Breast epithelium (tissue), 4 donors: ENCODE measurements around the gene ZC3H7B. TPM values are rescaled to one million over a fixed set of nuclear protein-coding genes. Genes with fewer than 3 reads are reported as not detected.

Source experiments
- DNase-seq, 2 donors: peaks; one replicate each; pipeline ENCODE4 v3.0.0-alpha.2; 2019; ENCODE audit warnings: low spot score in 2 of 2
- H3K27ac ChIP-seq, 2 donors: fragments of 200-600 bp; sonication (generic) in 1 of 2; one replicate each; pipeline ENCODE4 v1.5.1; 2016 to 2019; ENCODE audit warnings: mild to moderate bottlenecking in 1 of 2
- H3K27me3 ChIP-seq, 2 donors: fragments of 200-600 bp; sonication (generic) in 1 of 2; one replicate each; pipeline versions ENCODE4 v1.5.1 to v1.6.0; 2017 to 2019; ENCODE audit warnings: control low read depth in 1 of 2, mild to moderate bottlenecking in 1 of 2
- H3K36me3 ChIP-seq: fragments of 200-600 bp; one replicate; pipeline ENCODE4 v1.5.1; 2019
- H3K4me1 ChIP-seq, 2 donors: fragments of 200-600 bp; sonication (generic); one replicate each; pipeline ENCODE4 v1.5.1; 2016 to 2019; ENCODE audit warnings: control low read depth in 1 of 2
- H3K4me3 ChIP-seq, 3 donors: fragments of 200-600 bp; sonication (generic); 1 replicate in 2 of 3; 2 replicates in 1 of 3; pipeline ENCODE4 v1.5.1; 2016 to 2019; ENCODE audit warnings: mild to moderate bottlenecking in 3 of 3, moderate library complexity in 2 of 3
- H3K9me3 ChIP-seq, 2 donors: fragments of 200-600 bp; sonication (generic) in 1 of 2; one replicate each; pipeline ENCODE4 v1.5.1; 2016 to 2019; ENCODE audit warnings: control low read depth in 1 of 2
- CTCF ChIP-seq, 3 donors: fragments of 450-650 bp; IDR thresholded peaks; one replicate each; pipeline ENCODE4 v1.5.1; 2016 to 2017; ENCODE audit warnings: antibody characterized with exemption in 3 of 3, mild to moderate bottlenecking in 3 of 3, moderate library complexity in 3 of 3
- POLR2A ChIP-seq: fragments of 450-650 bp; IDR thresholded peaks from one replicate; pipeline ENCODE4 v1.6.1; 2016; ENCODE audit warnings: antibody characterized with exemption, mild to moderate bottlenecking, moderate library complexity
- POLR2AphosphoS5 ChIP-seq, 3 donors: sonication (generic); formaldehyde crosslinking; IDR thresholded peaks; one replicate each; pipeline ENCODE4 v1.6.1; 2017; ENCODE audit warnings: antibody characterized with exemption in 3 of 3
- intact Hi-C: fragments of 100-400 bp; cut with DNase I; formaldehyde crosslinking; loops from one replicate; pipeline ENCODE4 v1.15.1; 2023; ENCODE audit warnings: low total_unique reads
- total RNA-seq, 3 donors: library from RNA; depleted of rRNA; stranded (reverse); fragments of >200 nt; gene quantifications; one replicate each; pipeline ENCODE4 v1.1.0, GENCODE V29; 2016

Gene ZC3H7B
- total RNA-seq, 3 donors from 2014 or later: 24.0 to 33.1 (median 32.2) TPM

- Histone ChIP-seq H3K4me1 (no peaks in the 10 kb centered on the region), H3K36me3 (peaks cover 15% of the 10 kb centered on the region), H3K27ac (no peak overlapping the region), H3K27me3 (no peaks in the 10 kb centered on the region), H3K4me3 (no peak overlapping the region), H3K9me3 (no peaks in the 10 kb centered on the region)
- intact Hi-C loops: no loop called here
- DNase-seq: no peak
- no peak for TF ChIP-seq POLR2AphosphoS5 (IDR thresholded peaks at IDR 0.05)
- TF ChIP-seq CTCF (IDR thresholded peaks at IDR 0.05): no peak
- TF ChIP-seq POLR2A: no peak
These were observed 54.6 kb downstream of the ZC3H7B start for GRCh38 chr22:41355895-41356294.

- no peaks in the 10 kb centered on the region for H3K27me3 ChIP-seq
- H3K4me1 ChIP-seq: no peaks in the 10 kb centered on the region
- H3K4me3 ChIP-seq: no peak overlapping the region
- H3K36me3 ChIP-seq: peaks cover 15% of the 10 kb centered on the region
- intact Hi-C loops: no loop called here
- TF ChIP-seq POLR2A (no peak), POLR2AphosphoS5 (IDR thresholded peaks at IDR 0.05) (no peak), CTCF (IDR thresholded peaks at IDR 0.05) (no peak)
- no peak overlapping the region for H3K27ac ChIP-seq
- no peak for DNase-seq
- no peaks in the 10 kb centered on the region for H3K9me3 ChIP-seq
These were observed 55.2 kb downstream of the ZC3H7B start for GRCh38 chr22:41356430-41357028.

GRCh38 chr22:41357191-41357590 lies 55.9 kb downstream of the ZC3H7B start:
- DNase-seq: no peak
- Histone ChIP-seq H3K4me3 (no peak overlapping the region), H3K27ac (no peak overlapping the region), H3K36me3 (peaks cover 15% of the 10 kb centered on the region), H3K27me3 (no peaks in the 10 kb centered on the region), H3K9me3 (no peaks in the 10 kb centered on the region), H3K4me1 (no peaks in the 10 kb centered on the region)
- intact Hi-C loops: no loop called here
- no peak for TF ChIP-seq CTCF (IDR thresholded peaks at IDR 0.05)
- no peak for TF ChIP-seq POLR2A
- no peak for TF ChIP-seq POLR2AphosphoS5 (IDR thresholded peaks at IDR 0.05)

- TF ChIP-seq CTCF (IDR thresholded peaks at IDR 0.05) (no peak), POLR2AphosphoS5 (IDR thresholded peaks at IDR 0.05) (no peak), POLR2A (no peak)
- H3K27ac ChIP-seq: no peak overlapping the region
- no peaks in the 10 kb centered on the region for H3K4me1 ChIP-seq
- no peak overlapping the region for H3K4me3 ChIP-seq
- peaks cover 15% of the 10 kb centered on the region for H3K36me3 ChIP-seq
- no peak for DNase-seq
- H3K27me3 ChIP-seq: no peaks in the 10 kb centered on the region
- intact Hi-C loops: no loop called here
- H3K9me3 ChIP-seq: no peaks in the 10 kb centered on the region
These were observed 57.6 kb downstream of the ZC3H7B start for GRCh38 chr22:41358927-41359326.

GRCh38 chr22:41359376-41359775 lies 58.1 kb downstream of the ZC3H7B start:
- Histone ChIP-seq H3K36me3 (peaks cover 15% of the 10 kb centered on the region), H3K27ac (peak overlapping the region in 1 of 2 donors; percentile 27), H3K9me3 (no peaks in the 10 kb centered on the region), H3K27me3 (no peaks in the 10 kb centered on the region), H3K4me3 (no peak overlapping the region), H3K4me1 (no peaks in the 10 kb centered on the region)
- no peak for DNase-seq
- intact Hi-C loops: no loop called here
- TF ChIP-seq CTCF (IDR thresholded peaks at IDR 0.05): no peak
- TF ChIP-seq POLR2A: no peak
- no peak for TF ChIP-seq POLR2AphosphoS5 (IDR thresholded peaks at IDR 0.05)
